ENCODE measurements around the gene TMEM167B.

Gene TMEM167B

GRCh38 chr1:109083923-109084322 lies 6.6 kb upstream of the TMEM167B start:
- no peak for DNase-seq

- no peak for DNase-seq
Observed at GRCh38 chr1:109084563-109085517, 5.7 kb upstream of the TMEM167B start.

GRCh38 chr1:109089242-109090015 lies 1.1 kb upstream of the TMEM167B start:
- peak; percentile 46 for DNase-seq

- DNase-seq = no peak
Observed at GRCh38 chr1:109091078-109091838, 694 bp downstream of the TMEM167B start.

- no peak for DNase-seq
Observed at GRCh38 chr1:109091839-109092193, 1.3 kb downstream of the TMEM167B start.

- DNase-seq = no peak
Observed at GRCh38 chr1:109094377-109094803, 3.8 kb downstream of the TMEM167B start.

- DNase-seq = no peak
Observed at GRCh38 chr1:109094871-109095270, 4.3 kb downstream of the TMEM167B start.

GRCh38 chr1:109095631-109096030 lies 5.1 kb downstream of the TMEM167B start:
- no peak for DNase-seq

GRCh38 chr1:109096120-109096519 lies 5.6 kb downstream of the TMEM167B start:
- DNase-seq = no peak

- DNase-seq = peak; percentile 95
Observed at GRCh38 chr1:109099938-109100773, 9.6 kb downstream of the TMEM167B start.

- no peak for DNase-seq
Observed at GRCh38 chr1:109104364-109105151, 14.0 kb downstream of the TMEM167B start.

- no peak for DNase-seq
Observed at GRCh38 chr1:109105881-109106280, 15.3 kb downstream of the TMEM167B start.

GRCh38 chr1:109107785-109108184 lies 17.2 kb downstream of the TMEM167B start:
- DNase-seq = no peak

- DNase-seq = no peak
Observed at GRCh38 chr1:109109906-109110305, 19.3 kb downstream of the TMEM167B start.

GRCh38 chr1:109111386-109112055 lies 21.0 kb downstream of the TMEM167B start:
- DNase-seq = no peak

- DNase-seq = peak; percentile 11
Observed at GRCh38 chr1:109112056-109112651, 21.6 kb downstream of the TMEM167B start.

GRCh38 chr1:109112652-109113285 lies 22.2 kb downstream of the TMEM167B start:
- DNase-seq = peak; percentile 61

- no peak for DNase-seq
Observed at GRCh38 chr1:109113590-109114341, 23.2 kb downstream of the TMEM167B start, which contains the start of gene ELAPOR1. TSS of gene ELAPOR1 (plus strand) at chr1:109114115. CDS start at chr1:109114184, 69 bp downstream.

- no peak for DNase-seq
Observed at GRCh38 chr1:109114342-109114674, 23.7 kb downstream of the TMEM167B start.

Measured in GDM1 (cell line).